Activated CD4-positive, CD25-positive, alpha-beta regulatory T cell treated with anti-CD3 and anti-CD28 coated beads, Interleukin-2, amount 50 U/mL, for 24 hours (primary cell): ENCODE data around the gene FBLN2.

Experiments used
- ATAC-seq, 2 donors: fragments of 150-1000 bp; cut with Tn5 transposase; one replicate each; pipeline ENCODE4 v1.10.0; 2021; ENCODE audit warnings: mild to moderate bottlenecking in 1 of 2, moderate library complexity in 1 of 2

Gene FBLN2

GRCh38 chr3:13533885-13534301 is 15.0 kb upstream of the FBLN2 start:
- ATAC-seq, result no peak

DNA sequence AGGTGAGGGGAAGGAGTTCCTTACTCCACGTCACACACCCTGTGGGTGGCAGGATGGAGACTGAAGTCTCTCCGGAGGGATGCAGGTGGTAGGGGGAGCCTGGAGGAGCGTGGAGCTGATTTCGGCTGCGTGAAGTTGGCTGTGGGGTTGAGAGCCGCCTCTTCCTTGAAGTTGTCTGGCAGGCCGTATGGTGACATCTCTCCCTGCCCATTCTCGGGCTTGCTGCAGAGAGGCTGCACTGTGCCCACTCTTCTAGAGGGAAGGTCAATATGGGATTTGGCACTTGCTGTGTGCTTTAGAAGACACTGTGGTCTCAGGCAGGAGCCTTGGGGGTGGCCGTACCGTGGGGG is 13.4 kb upstream of the FBLN2 start:
- no peak for ATAC-seq

- no peak for ATAC-seq
Observed at GRCh38 chr3:13535905-13536304, 13.0 kb upstream of the FBLN2 start.

- ATAC-seq, result no peak
Observed at GRCh38 chr3:13536432-13536831, 12.5 kb upstream of the FBLN2 start.

- ATAC-seq, result no peak
Observed at GRCh38 chr3:13536832-13537231, 12.1 kb upstream of the FBLN2 start.

- no peak for ATAC-seq
Observed at GRCh38 chr3:13537244-13537908, 11.5 kb upstream of the FBLN2 start.

GRCh38 chr3:13537909-13538296 is 11.0 kb upstream of the FBLN2 start:
- ATAC-seq, result no peak

DNA sequence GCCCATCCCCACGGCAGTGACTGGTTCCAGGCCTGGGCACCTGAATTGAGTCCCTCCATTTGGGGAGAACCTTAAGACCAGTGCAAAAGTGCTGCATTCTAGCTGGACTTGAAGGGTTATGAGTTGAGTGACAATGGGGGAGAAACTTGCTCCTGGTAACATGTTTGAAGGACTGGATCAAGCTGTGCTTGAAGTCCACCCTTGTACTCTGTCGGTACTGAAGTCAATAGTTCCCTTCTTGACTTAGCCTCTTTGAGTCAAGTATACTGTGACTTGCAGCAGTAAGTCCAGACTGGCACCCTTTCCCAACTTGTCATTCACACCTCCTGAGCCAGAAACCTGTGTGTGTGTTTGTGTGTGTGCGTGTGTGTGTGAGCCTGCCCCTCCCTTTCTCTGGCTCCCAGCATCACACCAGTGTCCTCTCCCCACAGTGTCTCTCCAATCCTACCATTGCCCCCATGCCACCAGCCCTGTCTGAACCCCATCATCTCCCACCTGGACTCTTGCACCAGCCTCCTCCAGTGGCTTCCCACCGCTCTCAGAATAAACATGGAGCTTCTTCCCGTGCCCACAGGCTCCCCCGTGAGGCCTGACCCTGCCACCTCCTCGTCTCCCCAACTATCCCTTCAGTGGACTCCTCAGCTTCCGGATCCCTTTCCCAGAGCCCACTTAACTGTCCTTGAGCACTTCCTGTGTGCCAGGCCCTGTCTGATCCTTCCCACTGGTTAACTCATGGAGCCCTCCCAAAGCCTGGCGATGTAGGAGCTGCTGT is 10.2 kb upstream of the FBLN2 start:
- no peak for ATAC-seq

- ATAC-seq, result no peak
Observed at GRCh38 chr3:13539292-13539638, 9.7 kb upstream of the FBLN2 start.

DNA sequence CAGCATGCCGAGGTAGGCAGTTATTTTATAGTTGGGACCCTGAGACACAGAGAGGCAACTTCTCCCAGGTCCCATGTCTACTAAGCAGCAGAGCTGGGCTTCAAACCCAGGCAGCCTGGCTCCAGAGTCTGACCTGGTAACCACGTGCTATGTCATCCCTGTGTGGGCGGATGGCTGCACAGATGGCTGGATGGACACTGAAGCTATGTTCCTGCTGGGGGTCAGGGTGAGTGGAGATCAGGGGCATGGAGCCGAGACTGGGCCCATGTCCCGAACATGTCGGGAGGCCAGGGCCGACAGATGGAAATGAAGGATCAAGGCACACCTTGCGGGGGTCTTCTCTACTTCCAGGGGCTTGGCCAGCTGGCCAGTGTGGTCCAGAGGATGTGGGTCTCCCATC is 9.3 kb upstream of the FBLN2 start:
- ATAC-seq, result no peak

DNA sequence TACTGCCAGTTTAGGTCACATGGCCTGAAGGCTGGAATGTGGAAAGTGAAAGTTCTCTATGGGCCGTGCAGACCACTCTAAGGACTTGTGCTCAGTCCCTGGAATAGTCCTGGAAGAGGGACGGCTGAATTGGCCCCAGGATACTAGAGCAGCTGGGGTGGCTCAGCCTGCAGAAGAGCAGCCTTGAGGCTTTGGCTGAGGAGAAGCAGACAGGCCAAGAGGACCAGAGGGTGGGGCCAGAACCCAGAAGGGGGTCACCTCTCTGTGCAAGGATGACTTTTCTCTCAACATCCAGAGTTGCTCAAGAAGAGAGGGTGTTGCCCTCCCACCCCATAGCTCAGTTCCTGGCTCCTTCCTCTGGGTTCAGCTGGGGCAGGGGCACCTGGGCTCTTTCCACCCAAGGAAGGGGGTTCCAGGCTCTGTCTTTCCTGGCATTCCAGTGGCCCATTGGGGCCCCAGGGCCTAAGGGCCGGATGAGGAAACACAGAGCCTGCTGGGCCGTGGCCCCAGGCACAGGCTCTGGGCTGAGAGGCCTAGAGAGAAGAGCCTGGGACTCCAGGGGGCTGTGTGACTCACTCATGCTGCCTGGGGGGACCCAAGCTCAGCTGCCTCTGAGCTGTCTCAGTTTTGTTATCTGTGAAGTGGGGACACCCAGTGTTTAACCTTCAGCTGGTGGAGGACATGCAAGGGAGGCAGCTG is 8.5 kb upstream of the FBLN2 start:
- no peak for ATAC-seq

DNA sequence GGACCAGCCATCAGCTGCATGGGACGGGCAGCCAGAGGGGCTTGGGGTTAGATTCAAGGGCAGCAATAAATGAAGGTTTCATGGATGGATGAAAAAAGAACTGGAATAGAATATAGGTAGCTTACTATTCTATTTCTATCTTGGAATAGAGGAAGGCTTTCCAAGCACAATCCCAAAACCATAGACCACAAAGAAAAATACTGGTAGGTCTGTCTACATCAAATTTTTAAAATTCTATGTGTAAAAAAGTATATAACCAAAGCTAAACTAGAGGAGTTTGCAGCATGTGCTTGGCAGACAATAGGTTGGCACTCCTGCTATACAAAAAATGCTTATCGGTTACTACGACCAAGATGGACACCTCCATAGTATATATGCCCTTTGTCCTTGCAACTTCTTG is 7.2 kb upstream of the FBLN2 start:
- no peak for ATAC-seq

DNA sequence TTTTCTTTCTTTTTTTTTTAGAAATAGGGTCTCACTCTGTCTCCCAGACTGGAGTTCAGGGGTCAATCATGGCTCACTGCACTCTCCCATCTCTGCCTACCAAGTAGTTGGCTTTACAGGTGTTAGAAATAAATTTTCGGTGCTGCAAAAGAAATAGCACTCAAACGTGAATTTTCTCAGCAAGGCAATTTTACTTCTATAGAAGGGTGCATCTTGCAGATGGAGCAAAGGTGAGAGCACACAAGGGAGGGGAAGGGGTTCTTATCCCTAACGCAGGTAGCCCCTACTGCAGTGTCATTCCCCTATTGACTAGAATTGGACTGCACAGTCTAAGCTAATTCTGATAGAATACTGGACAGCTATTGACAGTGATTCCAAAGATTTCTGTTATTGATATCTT is 6.8 kb upstream of the FBLN2 start:
- no peak for ATAC-seq

DNA sequence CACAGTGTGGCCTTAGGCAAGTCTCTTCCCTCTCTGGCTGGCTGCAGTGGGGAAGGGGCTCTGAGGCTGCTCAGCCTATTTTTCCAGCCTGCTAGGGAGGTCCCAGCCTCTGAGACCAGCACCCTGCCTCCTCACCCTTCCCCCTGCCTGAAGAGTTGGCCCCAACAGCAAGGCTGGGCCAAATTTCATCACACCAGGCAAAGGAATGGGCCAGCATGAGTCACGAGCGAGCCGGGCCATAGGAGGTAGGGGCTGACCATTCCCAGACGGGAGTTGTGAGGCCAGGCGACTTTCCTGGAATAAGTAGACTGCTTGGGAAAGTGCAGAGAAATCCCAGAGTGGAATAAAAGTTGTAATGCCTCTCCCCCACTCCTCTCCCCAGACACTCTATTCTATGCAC is 5.7 kb upstream of the FBLN2 start:
- no peak for ATAC-seq

GRCh38 chr3:13544293-13544831 is 4.6 kb upstream of the FBLN2 start:
- ATAC-seq, result peak; percentile 83 to 87

DNA sequence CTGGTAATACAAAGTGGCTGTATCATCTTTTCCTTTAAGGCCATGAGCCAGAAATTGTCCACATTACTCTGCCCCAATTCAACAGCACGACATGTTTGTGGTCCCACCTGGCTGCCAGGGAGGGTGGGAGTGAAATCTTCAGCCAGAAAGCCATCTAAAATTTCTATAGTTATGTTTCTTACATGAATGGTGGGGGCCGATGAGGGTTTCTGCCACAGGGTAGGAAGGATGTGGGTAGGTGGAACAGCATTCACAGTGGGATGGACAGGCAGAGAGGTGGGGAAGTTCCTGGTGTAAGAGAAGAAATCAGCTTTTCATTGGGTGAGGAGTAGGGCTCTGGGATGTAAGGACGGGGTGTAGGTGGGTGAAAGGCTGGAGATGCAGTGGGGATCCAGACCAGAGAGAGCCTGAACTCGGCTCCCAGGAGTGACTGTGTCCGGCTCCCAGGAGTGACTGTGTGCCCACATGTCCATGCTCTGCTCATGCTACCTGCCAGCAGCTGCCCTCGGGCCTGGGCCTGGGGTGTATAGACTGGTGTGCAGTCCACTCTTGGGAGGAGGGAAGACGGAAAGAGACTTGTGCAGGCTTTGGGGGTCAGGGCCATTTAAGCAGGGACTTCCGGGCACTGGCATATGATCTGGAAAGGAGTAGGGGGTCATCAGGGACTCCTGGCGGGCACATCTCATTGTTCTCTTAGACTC is 3.8 kb upstream of the FBLN2 start:
- no peak for ATAC-seq

DNA sequence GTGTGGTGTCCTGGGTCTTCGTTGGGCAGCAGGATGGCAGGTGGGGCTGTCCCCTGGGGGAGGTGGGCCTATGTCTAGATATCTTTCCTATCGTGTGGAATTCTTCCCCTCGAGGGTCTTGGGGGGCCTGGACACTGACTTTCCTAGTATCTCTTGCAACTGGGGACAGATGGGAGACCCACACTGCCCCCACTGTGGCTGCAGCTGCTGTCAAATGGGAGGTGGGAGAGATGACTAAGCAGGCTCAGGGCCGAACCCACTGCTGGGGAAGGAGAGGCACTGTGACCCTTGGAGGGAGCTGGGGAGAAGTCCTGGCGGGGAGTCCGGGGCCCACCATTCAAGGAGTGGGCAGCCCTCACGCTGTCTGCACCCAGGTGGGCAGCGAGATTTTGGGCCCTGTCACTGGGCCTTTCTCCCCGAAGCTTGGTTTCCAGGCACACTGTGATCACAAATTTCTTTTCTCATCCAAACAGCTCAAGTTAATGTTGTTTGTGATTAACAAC is 2.9 kb upstream of the FBLN2 start:
- no peak for ATAC-seq

DNA sequence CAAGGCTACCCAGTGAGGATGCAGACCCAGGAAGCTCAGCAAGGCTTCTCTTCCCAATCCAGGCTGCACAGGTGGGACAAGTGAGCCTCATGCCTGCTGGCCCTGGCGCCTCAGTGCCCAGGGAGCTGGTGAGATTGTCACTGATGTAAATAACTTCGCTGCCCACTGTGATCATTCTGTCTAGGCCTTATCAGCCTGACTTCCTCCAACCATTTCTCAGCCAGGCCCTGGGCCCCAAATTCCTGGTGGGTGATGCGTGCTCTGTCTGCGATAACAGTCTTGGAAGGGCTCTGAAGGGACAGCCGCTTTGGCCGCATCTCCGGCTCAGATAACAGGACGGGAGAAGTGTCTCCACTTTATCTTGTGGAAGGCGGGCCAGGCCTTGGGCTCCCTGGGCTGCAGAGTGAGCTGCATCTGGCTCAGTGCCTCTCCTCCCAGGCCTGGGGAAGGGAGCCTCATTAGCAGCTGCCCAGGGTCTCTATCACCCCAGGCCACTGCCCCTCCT is 2.2 kb upstream of the FBLN2 start:
- ATAC-seq, result no peak

DNA sequence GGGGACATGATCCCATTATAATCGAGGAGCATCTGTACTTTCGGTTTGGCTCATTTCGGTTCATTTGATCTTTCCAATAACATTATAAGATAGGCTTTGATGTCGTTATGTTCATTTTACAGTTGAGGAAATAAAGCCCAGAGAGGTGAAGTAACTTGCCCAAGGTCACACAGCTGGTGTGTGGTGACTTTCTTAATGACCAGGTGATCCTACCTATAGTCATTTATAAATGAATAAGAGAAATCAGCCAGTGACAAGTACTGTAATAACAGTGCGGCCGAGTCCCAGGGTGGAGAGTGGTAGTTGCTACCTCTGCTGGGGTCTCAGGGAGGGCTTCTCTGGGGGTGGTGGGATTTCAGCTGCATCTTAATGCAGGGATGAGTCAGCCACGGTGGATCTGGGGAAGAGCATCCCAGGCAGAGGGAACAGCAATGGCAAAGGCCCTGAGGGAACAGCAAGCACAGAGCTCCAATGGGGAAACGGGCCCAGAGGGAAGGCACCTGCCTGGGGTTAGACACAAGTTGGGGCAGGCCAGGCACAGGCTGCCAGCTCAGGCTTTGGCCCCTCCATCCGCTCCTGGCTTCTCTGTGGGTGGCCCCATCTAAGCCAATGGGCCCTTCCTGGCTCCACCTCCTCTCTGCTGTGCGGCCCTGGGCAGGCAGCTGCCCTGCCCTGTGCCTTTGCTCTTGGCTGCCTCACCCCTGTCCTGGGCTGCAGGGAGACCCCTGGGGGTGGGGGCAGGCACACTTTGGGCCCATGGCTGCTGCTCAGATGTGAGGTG is 1.1 kb upstream of the FBLN2 start:
- ATAC-seq, result no peak

- ATAC-seq, result no peak
Observed at GRCh38 chr3:13549623-13550422, 898 bp downstream of the FBLN2 start.

DNA sequence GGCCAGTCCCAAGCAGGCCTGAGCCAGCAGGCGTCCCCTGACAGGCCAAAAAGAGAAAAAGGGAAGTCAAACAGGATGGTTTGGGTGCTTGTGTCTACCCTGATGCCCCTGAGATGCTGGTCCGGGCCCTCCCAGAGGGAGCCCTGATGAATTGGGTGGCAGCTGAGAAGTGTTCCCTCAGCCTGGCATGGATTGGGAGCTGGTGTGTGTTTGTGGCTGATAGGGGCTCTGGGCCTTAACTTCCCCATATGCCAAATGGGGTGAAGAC is 1.4 kb downstream of the FBLN2 start:
- no peak for ATAC-seq
